22Rv1 (cell line): ENCODE results near the gene TMEM184A.

ENCODE experiments used
- H3K27ac ChIP-seq: fragments of 450-650 bp; 2 replicates; pipeline ENCODE4 v1.5.1; 2017
- ZFX ChIP-seq: fragments of 450-650 bp; IDR thresholded peaks from 2 replicates; pipeline ENCODE4 v1.6.1; 2017; ENCODE audit warnings: antibody characterized with exemption, borderline replicate concordance
- TF ChIP-seq, protein P1 (sequence below): fragments of 450-650 bp; IDR thresholded peaks from 2 replicates; pipeline ENCODE4 v1.5.1; 2017; ENCODE audit warnings: mild to moderate bottlenecking

Gene TMEM184A

DNA sequence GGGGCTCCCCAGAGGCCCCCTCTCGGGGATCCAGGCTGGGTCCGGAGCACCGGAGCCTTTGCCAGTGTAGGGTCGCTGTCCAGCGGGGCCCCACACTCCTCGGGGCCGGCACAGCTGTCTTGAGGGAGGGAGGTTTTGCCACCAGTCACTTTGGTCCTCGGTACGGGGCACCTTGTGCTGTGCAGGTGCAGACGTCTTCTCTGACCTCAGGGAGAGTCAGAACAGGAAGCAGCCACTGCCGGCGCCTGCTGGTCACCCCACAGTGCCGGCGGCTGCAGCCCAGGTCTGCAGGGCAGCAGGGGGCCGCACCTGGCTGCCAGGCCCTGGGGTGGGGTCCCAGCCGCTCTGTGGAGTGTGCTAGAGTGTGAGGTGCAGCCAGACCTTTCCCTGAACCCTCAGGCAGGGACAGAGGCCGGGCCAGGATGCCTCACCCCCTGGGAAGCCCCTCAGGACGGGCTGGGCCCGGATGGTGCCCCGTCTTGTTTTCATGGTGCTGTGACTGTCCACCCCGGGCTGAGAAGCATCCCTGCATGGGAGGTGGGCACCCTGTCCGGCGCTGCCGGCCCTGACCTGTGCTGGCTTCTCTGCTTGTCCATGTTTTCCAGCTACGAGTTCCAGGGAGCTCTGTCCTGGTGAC is 17.3 kb downstream of the TMEM184A start:
- H3K27ac ChIP-seq: peak overlapping the region; percentile 93
- TF ChIP-seq, protein P1, sequence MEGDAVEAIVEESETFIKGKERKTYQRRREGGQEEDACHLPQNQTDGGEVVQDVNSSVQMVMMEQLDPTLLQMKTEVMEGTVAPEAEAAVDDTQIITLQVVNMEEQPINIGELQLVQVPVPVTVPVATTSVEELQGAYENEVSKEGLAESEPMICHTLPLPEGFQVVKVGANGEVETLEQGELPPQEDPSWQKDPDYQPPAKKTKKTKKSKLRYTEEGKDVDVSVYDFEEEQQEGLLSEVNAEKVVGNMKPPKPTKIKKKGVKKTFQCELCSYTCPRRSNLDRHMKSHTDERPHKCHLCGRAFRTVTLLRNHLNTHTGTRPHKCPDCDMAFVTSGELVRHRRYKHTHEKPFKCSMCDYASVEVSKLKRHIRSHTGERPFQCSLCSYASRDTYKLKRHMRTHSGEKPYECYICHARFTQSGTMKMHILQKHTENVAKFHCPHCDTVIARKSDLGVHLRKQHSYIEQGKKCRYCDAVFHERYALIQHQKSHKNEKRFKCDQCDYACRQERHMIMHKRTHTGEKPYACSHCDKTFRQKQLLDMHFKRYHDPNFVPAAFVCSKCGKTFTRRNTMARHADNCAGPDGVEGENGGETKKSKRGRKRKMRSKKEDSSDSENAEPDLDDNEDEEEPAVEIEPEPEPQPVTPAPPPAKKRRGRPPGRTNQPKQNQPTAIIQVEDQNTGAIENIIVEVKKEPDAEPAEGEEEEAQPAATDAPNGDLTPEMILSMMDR: no peak
- TF ChIP-seq ZFX: no peak

DNA sequence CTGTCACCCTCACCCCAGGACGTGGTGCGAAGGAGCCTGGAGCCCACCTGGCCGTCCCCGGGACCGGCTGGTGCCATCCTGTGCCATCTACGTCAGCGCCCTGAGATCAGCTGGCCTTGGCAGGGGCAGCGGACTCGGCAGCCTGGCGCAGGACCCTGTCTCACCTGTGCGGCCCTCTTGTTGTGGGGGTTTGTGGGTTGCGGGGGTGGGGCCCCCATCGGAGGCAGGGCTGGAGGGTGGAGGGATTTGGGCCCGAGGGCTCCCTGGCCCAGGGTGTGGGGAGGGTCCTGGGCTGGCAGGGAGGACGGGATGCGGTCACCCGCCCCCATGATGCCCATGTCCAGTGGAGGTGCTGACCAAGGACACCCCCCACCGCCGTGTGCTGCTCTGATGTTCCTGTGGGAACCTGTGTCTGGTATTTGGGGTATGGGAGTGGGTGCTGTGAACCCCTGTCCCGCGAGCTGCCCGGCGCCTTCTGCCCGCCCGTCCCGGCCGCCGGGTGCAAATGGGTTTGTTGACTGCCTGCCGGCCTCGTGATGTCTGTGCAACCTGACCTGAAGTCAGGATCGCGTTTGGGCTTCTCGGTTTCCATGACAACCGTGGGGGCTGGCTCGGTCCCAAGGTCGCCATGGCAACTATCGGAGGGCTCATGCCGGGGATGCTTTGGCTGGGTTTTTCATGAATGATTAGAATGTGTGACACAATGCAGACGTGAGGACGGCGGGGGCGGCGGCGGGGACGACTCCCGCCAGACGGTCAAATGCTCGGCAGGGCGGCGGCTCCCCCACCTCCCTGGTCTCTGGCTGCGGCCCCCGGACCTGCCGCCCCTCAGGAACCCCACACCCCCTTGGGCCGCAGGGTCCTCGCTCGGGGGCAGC is 18.2 kb downstream of the TMEM184A start:
- TF ChIP-seq, protein P1: no peak
- TF ChIP-seq ZFX: no peak
- H3K27ac ChIP-seq: peak overlapping the region; percentile 93

DNA sequence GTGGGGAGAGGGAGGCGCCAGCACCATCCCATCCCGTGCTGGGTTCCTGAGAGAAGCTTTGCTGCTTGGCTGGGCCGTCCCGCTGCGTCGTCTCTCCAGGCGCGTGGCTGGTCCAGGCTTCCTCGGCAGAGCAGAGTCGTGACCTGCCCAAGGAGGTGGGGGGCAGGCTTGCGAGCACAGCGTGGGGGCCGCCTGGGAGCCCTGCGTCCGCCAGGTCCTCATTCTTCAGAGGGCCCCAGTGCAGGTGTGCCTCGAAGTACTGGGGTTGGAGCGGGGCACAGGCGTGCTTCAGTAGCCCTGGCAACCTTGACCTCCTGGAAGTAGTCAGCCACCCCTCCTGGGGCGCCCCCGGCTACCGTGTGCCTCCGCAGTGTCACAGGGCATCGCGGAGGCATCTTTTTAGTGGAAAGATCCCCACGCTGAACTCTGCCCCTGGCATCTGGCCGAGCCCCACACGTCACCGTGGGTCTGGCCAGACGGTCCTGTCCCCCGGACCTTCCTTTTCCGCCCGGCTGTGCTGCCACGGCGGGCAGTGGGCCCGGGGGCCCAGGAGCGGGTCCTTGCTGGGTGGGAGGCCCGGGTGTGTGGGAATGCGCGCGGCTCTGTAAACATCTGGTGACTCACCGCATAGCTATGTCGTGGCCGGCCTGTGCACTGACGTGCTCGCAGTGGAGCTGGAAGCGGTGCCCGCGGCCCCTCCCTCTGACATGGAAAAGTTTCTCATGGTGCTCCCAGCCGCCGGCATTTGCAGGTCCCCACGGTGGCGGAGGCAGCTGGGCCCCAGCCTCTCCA is 19.1 kb downstream of the TMEM184A start:
- TF ChIP-seq ZFX: no peak
- TF ChIP-seq, protein P1: no peak
- H3K27ac ChIP-seq: peak overlapping the region; percentile 93

DNA sequence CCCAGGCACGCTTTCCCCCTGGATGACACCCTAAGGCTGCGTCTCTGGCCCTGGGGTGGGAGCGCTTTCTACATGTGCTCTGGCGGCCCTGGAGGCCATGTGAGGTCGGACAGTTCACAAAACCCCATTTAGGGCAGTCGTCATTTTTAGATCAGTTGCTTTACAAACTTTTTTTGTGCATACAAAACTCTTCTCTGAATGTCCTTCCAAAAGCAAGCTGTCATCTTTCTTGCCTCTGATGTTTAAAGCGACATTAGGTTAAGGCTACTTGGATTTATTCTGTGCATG is 19.6 kb downstream of the TMEM184A start:
- TF ChIP-seq, protein P1: no peak
- no peak for TF ChIP-seq ZFX
- H3K27ac ChIP-seq: peak overlapping the region; percentile 93

DNA sequence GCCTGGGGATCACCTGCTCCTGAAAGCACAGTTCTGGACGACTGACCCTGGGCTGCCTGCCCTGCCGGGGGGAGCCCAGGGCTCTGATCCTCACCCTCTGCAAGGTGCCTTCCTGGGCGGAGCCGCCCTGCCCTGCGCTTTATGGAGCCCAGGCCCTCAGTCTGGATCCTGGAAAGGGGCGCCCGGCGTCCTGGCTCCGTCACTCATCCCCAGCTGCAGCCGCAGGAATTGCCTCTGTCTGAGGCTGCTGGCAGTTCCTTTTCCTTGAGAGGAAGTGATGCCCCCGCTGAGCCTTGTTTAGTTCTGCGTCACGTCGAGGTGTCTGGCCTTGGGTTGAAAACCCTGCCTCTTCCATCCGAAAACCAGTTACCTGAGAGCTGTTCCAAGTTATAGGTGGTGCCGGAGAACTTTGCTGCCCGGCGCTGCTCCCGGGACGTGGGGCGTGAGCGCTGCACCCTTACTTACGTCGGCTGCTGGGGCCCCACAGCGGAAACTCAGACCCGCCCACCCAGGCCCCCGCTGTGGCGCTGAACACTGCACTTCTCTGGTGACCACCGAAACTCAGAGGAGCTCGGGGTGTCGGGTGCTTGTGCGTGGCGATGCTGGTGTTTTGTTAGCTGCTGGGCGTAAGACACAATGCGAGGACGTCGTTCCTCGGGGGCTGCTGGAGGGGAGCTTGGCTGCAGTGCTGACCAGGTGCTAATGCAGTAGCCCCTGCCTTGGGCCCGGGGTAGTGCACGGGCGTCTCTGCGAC is 20.1 kb downstream of the TMEM184A start:
- TF ChIP-seq, protein P1: no peak
- no peak for TF ChIP-seq ZFX
- H3K27ac ChIP-seq: peak overlapping the region; percentile 93

DNA sequence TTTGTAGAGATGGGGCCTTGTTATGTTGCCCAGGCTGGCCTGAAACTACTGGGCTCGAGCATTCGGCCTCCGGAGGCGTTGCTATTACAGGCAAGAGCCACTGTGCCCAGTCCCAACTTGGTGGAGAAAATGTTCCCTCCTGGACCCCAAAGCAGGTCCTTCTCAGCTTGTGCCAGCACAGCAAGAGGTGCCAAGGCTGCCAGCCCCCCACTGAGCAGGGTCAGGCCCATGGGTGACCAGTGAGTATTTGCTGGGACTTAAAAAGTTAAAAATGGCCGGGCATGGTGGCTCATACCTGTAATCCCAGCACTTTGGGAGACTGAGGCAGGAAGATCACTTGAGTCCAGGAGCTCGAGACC is 20.9 kb downstream of the TMEM184A start:
- H3K27ac ChIP-seq: peak overlapping the region; percentile 93
- no peak for TF ChIP-seq ZFX
- TF ChIP-seq, protein P1: no peak
